ENCODE results near the gene FRY.
A peak's percentile ranks its signal among the peaks of the same experiment; 100 is the strongest.

DNA sequence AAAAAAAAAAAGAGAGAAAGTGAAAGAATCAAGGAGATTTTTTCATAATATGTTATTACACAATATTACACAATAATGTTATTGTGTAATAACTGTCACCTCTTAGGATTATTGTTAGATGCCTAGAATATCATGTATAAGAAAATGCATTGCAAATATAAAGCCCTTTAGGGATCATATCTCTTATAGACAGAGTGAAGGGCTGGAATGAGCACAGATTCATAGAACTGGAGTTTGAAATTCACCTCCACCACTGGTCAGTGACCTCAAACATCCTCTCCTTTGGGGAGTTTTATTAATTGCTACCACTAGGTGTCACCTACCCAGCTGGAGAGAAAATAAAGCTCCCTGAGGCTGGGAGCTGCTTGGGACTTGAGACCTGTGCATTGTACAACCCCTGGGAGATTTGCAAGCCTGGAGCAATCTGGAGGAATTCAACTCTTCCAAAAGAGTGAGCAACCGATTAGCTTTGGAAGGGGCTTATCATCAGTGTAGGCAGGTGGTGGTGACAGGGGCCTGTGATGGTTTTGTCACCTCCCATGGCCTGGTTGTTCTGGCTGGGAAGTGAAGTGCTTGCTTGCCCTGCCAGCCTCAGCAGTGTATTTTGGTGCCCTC, 30.3 kb upstream of the FRY start:
- TF ChIP-seq, protein P1, sequence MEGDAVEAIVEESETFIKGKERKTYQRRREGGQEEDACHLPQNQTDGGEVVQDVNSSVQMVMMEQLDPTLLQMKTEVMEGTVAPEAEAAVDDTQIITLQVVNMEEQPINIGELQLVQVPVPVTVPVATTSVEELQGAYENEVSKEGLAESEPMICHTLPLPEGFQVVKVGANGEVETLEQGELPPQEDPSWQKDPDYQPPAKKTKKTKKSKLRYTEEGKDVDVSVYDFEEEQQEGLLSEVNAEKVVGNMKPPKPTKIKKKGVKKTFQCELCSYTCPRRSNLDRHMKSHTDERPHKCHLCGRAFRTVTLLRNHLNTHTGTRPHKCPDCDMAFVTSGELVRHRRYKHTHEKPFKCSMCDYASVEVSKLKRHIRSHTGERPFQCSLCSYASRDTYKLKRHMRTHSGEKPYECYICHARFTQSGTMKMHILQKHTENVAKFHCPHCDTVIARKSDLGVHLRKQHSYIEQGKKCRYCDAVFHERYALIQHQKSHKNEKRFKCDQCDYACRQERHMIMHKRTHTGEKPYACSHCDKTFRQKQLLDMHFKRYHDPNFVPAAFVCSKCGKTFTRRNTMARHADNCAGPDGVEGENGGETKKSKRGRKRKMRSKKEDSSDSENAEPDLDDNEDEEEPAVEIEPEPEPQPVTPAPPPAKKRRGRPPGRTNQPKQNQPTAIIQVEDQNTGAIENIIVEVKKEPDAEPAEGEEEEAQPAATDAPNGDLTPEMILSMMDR (IDR thresholded peaks at IDR 0.05; ENCODE audit: low read depth, low read length) = peak; percentile 75
- TF ChIP-seq EZH2phosphoT487 (IDR thresholded peaks at IDR 0.05; ENCODE audit: low read depth) = no peak
